Right lobe of liver (tissue), 6 donors: ENCODE data around the gene THADA. TPM values are rescaled to one million over a fixed set of nuclear protein-coding genes. Genes with fewer than 3 reads are reported as not detected.

ENCODE experiments used
- ATAC-seq, 4 donors: fragments of 200-7000 bp; cut with Tn5 transposase; one replicate each; pipeline ENCODE4 v1.9.1; 2020; ENCODE audit warnings: mild to moderate bottlenecking in 4 of 4, moderate library complexity in 4 of 4
- DNase-seq, 3 donors: peaks; one replicate each; pipeline ENCODE4 v3.0.0-alpha.2; 2020
- H3K27ac ChIP-seq, 3 donors: fragments of 200-600 bp; one replicate each; pipeline ENCODE4 v1.8.0; 2022
- H3K27me3 ChIP-seq, 2 donors: fragments of 200-600 bp; one replicate each; pipeline ENCODE4 v1.8.0; 2022
- H3K36me3 ChIP-seq, 4 donors: fragments of 200-600 bp; sonication (generic) in 1 of 4; one replicate each; pipeline versions ENCODE4 v1.5.1 to v1.8.0; 2017 to 2022; ENCODE audit warnings: control low read depth in 1 of 4
- H3K4me1 ChIP-seq, 4 donors: fragments of 200-600 bp; sonication (generic) in 1 of 4; one replicate each; pipeline versions ENCODE4 v1.5.1 to v1.8.0; 2017 to 2022; ENCODE audit warnings: control low read depth in 1 of 4
- H3K4me3 ChIP-seq, 3 donors: fragments of 200-600 bp; one replicate each; pipeline ENCODE4 v1.8.0; 2022
- H3K9me3 ChIP-seq, 4 donors: fragments of 200-600 bp; sonication (generic) in 1 of 4; one replicate each; pipeline versions ENCODE4 v1.5.1 to v1.8.0; 2017 to 2022; ENCODE audit warnings: control low read depth in 1 of 4
- CTCF ChIP-seq, 4 donors: fragments of 200-600 bp in 3 of 4; fragments of 450-650 bp in 1 of 4; IDR thresholded peaks; one replicate each; pipeline versions ENCODE4 v1.5.1 to v1.8.0; 2016 to 2022; ENCODE audit warnings: antibody characterized with exemption in 4 of 4, mild to moderate bottlenecking in 2 of 4
- POLR2A ChIP-seq: fragments of 450-650 bp; IDR thresholded peaks from one replicate; pipeline ENCODE4 v1.6.1; 2017; ENCODE audit warnings: antibody characterized with exemption, mild to moderate bottlenecking
- WGBS: methylation state at CpG from one replicate; pipeline ENCODE4 v1.1.6; 2018; ENCODE audit warnings: low coverage, low lambda C conversion rate; ENCODE audit not compliant: insufficient coverage; ENCODE audit errors: missing lambda C conversion rate; 5-methylcytosine and 5-hydroxymethylcytosine counted together
- intact Hi-C, 2 donors: fragments of 100-400 bp; cut with DNase I; formaldehyde crosslinking; loops; one replicate each; pipeline versions ENCODE4 v1.11.2 to v1.14.1; 2022
- total RNA-seq, 6 experiments: library from RNA; depleted of rRNA in 2 of 6; stranded (reverse); fragments of >200 nt in 2 of 6; fragmentation: NEBNext Ultra II Directional in 3 of 6; extraction: Animal tissue kit (Norgen Biotek cat#: 25700) in 3 of 6; gene quantifications; one replicate each; pipeline versions ENCODE4 v1.1.0 to v1.2.4, GENCODE V29; 2016 to 2023
- donor health status: DM: no; HTN: yes; CAD: no.
- donor health status: DM: no; HTN: no; CAD: no.
- donor health status: DM: no; HTN: no; CAD: no.
- donor health status: DM: no; HTN: yes; CAD: no.
- donor health status: DM: no; HTN: yes; CAD: no.

Gene THADA
- total RNA-seq, 6 experiments from 2014 or later, result 12.2 to 21.6 (median 14.0) TPM

GRCh38 chr2:43361286-43361685, 234.6 kb downstream of the THADA start:
- 69% methylated on average over 2 of the region's 2 CpGs for WGBS
- ATAC-seq (no peak), DNase-seq (no peak)
- H3K9me3 ChIP-seq, result no peaks in the 10 kb centered on the region
- TF ChIP-seq CTCF (IDR thresholded peaks at IDR 0.05) (no peak), POLR2A (no peak)
- intact Hi-C loops, result no loop called here
- H3K36me3 ChIP-seq, result no peaks in the 10 kb centered on the region
- no peak overlapping the region for H3K4me3 ChIP-seq
- H3K27ac ChIP-seq, result no peak overlapping the region
- peaks cover 0 to 31% (median 0%) of the 10 kb centered on the region in 4 donors for H3K4me1 ChIP-seq
- no peaks in the 10 kb centered on the region for H3K27me3 ChIP-seq

- H3K27ac ChIP-seq, result no peak overlapping the region
- H3K4me3 ChIP-seq, result no peak overlapping the region
- 30% methylated on average over 3 of the region's 3 CpGs for WGBS
- no peaks in the 10 kb centered on the region for H3K36me3 ChIP-seq
- H3K27me3 ChIP-seq, result no peaks in the 10 kb centered on the region
- no peaks in the 10 kb centered on the region for H3K9me3 ChIP-seq
- no peak for DNase-seq
- ATAC-seq, result peak in 3 of 4 donors; percentile 16 to 32 (median 25)
- intact Hi-C loops, result no loop called here
- TF ChIP-seq CTCF (IDR thresholded peaks at IDR 0.05), result no peak
- no peak for TF ChIP-seq POLR2A
- peaks cover 0 to 33% (median 0%) of the 10 kb centered on the region in 4 donors for H3K4me1 ChIP-seq
Measured at GRCh38 chr2:43360137-43360536, 235.7 kb downstream of the THADA start.

DNA sequence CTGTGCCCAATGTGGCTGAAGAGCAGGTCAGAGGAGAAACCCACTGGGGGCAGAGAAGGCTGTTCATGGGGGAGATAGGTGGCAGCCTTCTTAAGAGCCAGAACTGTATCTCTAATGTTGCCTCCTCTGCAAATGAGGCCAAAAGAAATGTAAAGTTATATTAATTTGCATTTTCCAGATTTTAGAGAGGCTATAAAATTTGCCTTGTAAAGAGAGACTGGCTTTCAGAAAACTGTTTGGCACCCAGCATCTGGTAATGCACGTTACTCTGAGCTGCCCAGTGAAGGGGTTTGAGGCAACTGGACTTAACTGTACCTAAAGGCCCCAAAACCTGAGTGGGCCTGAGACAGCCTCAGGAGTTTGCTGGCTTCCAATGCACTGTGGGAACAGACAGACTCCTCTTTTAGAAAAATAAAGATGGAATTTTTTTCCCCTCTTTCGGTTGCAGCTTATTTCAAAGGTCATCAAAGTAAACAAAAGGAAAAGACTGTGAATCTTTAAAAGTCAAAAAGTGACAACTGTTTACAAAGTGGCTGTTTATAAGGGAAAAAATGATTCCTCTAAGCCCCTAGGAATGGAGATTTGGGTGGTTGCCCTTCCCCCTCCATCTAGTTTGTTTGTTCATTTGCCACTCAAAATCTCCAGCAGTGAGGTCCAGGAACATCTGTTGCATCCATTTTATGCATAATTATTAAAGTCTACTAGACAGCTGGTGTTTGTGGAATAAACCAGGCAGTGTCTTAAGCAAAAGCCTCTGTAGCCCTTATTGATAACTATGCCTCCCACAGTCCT, 237.2 kb downstream of the THADA start:
- Histone ChIP-seq H3K36me3 (no peaks in the 10 kb centered on the region), H3K27ac (peak overlapping the region in 2 of 3 donors; percentile 9 to 44), H3K9me3 (no peaks in the 10 kb centered on the region), H3K4me1 (peaks cover 0 to 33% (median 0%) of the 10 kb centered on the region in 4 donors), H3K27me3 (no peaks in the 10 kb centered on the region), H3K4me3 (no peak overlapping the region)
- DNase-seq, result no peak
- WGBS, result 31% methylated on average over 2 of the region's 2 CpGs
- peak; percentile 30 to 66 (median 58) for ATAC-seq
- intact Hi-C loops, result no loop called here
- TF ChIP-seq CTCF (IDR thresholded peaks at IDR 0.05) (no peak), POLR2A (no peak)

DNA sequence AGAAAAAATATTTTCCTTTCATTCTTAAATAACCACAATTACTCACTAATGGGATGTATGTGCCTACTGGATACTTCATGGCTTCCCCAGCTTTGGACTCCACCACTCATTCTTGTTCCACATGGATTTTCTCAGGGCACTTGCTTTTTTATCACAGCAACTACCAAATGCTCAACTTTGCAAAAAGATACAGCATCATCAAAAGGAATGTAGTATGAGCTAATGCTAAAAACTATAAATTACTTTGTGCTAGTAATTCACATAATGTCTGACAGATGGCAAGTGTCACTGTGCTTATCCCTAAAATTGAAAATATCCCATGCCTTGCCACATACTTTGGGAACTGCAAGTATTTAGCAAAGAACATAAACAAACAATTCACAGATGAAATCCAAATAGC, 239.1 kb downstream of the THADA start:
- H3K4me1 ChIP-seq, result peaks cover 0 to 33% (median 0%) of the 10 kb centered on the region in 4 donors

More for the DNA sequence above, 239.1 kb downstream of the THADA start:
- Histone ChIP-seq H3K36me3 (no peaks in the 10 kb centered on the region), H3K27ac (no peak overlapping the region), H3K9me3 (no peaks in the 10 kb centered on the region), H3K27me3 (no peaks in the 10 kb centered on the region), H3K4me3 (no peak overlapping the region)
- DNase-seq (no peak), ATAC-seq (no peak)
- TF ChIP-seq CTCF (IDR thresholded peaks at IDR 0.05) (no peak), POLR2A (no peak)
- intact Hi-C loops, result no loop called here
